ENCODE results near the gene KCNH1.

- TF ChIP-seq, protein P1, sequence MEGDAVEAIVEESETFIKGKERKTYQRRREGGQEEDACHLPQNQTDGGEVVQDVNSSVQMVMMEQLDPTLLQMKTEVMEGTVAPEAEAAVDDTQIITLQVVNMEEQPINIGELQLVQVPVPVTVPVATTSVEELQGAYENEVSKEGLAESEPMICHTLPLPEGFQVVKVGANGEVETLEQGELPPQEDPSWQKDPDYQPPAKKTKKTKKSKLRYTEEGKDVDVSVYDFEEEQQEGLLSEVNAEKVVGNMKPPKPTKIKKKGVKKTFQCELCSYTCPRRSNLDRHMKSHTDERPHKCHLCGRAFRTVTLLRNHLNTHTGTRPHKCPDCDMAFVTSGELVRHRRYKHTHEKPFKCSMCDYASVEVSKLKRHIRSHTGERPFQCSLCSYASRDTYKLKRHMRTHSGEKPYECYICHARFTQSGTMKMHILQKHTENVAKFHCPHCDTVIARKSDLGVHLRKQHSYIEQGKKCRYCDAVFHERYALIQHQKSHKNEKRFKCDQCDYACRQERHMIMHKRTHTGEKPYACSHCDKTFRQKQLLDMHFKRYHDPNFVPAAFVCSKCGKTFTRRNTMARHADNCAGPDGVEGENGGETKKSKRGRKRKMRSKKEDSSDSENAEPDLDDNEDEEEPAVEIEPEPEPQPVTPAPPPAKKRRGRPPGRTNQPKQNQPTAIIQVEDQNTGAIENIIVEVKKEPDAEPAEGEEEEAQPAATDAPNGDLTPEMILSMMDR (tag by site-specific recombination; IDR thresholded peaks at IDR 0.05), result no peak
- TF ChIP-seq ZBTB1 (tag by site-specific recombination; IDR thresholded peaks at IDR 0.05) (no peak), ZNF558 (tag by site-specific recombination; IDR thresholded peaks at IDR 0.05) (no peak), ZNF280D (tag by site-specific recombination; IDR thresholded peaks at IDR 0.05) (no peak), ZNF544 (tag by site-specific recombination; IDR thresholded peaks at IDR 0.05) (no peak), ZNF138 (tag by site-specific recombination; IDR thresholded peaks at IDR 0.05; ENCODE audit: borderline replicate concordance) (no peak), ZNF692 (tag by site-specific recombination; IDR thresholded peaks at IDR 0.05) (no peak), TRIM28 (IDR thresholded peaks at IDR 0.05; ENCODE audit: borderline replicate concordance, low read length) (no peak), ZNF610 (tag by site-specific recombination; IDR thresholded peaks at IDR 0.05; ENCODE audit: borderline replicate concordance) (no peak)
These were observed 433.4 kb downstream of the KCNH1 start for GRCh38 chr1:210700511-210700910.

All from HEK293 (cell line).